Upper lobe of left lung (tissue), 6 donors: Measurements from ENCODE around the gene HSD11B1L. TPM values are rescaled to one million over a fixed set of nuclear protein-coding genes. Genes with fewer than 3 reads are reported as not detected.
A peak's percentile ranks its signal among the peaks of the same experiment; 100 is the strongest.

ENCODE experiments used
- ATAC-seq, 2 donors: fragments of 200-7000 bp; cut with Tn5 transposase; one replicate each; pipeline ENCODE4 v1.9.1; 2022; ENCODE audit warnings: mild to moderate bottlenecking in 2 of 2, moderate library complexity in 2 of 2; ENCODE audit not compliant: low FRiP score in 2 of 2
- DNase-seq, 2 donors: peaks; one replicate each; pipeline ENCODE4 v3.0.0-alpha.2; 2019 to 2020
- H3K27ac ChIP-seq, 4 donors: fragments of 200-600 bp; sonication (generic); one replicate each; pipeline ENCODE4 v1.5.1; 2016 to 2019
- H3K27me3 ChIP-seq, 4 donors: fragments of 200-600 bp; sonication (generic); one replicate each; pipeline ENCODE4 v1.5.1; 2017 to 2019
- H3K36me3 ChIP-seq, 4 donors: fragments of 200-600 bp; sonication (generic); one replicate each; pipeline ENCODE4 v1.5.1; 2016 to 2019
- H3K4me1 ChIP-seq, 4 donors: fragments of 200-600 bp; sonication (generic); one replicate each; pipeline ENCODE4 v1.5.1; 2018 to 2019
- H3K4me3 ChIP-seq, 4 donors: fragments of 200-600 bp; sonication (generic); one replicate each; pipeline ENCODE4 v1.5.1; 2017 to 2019; ENCODE audit warnings: mild to moderate bottlenecking in 2 of 4, moderate library complexity in 1 of 4
- H3K9me3 ChIP-seq, 4 donors: fragments of 200-600 bp; sonication (generic); one replicate each; pipeline ENCODE4 v1.5.1; 2018 to 2019
- EP300 ChIP-seq, 4 donors: sonication (generic); formaldehyde crosslinking; IDR thresholded peaks; one replicate each; pipeline ENCODE4 v1.5.1; 2017; ENCODE audit warnings: antibody characterized with exemption in 4 of 4, control low read depth in 2 of 4
- POLR2A ChIP-seq, 4 donors: fragments of 450-650 bp; IDR thresholded peaks; one replicate each; pipeline ENCODE4 v1.5.1; 2016 to 2017; ENCODE audit warnings: antibody characterized with exemption in 4 of 4, mild to moderate bottlenecking in 2 of 4
- POLR2AphosphoS5 ChIP-seq, 2 donors: sonication (generic); formaldehyde crosslinking; IDR thresholded peaks; one replicate each; pipeline ENCODE4 v1.5.1; 2017; ENCODE audit warnings: antibody characterized with exemption in 2 of 2
- WGBS, 2 donors: methylation state at CpG; one replicate each; pipeline ENCODE4 v1.1.5; 2017 to 2018; 5-methylcytosine and 5-hydroxymethylcytosine counted together
- total RNA-seq, 6 donors: library from RNA; depleted of rRNA in 4 of 6; stranded (reverse); fragments of >200 nt in 4 of 6; gene quantifications; one replicate each; pipeline versions ENCODE4 v1.1.0 to v1.2.1, GENCODE V29; 2016 to 2021
- TF ChIP-seq, protein P1 (sequence below), 6 experiments: fragments of 450-650 bp in 4 of 6; fragments of 200-600 bp in 2 of 6; sonication (generic) in 2 of 6; IDR thresholded peaks; one replicate each; pipeline ENCODE4 v1.5.1; 2016 to 2019; ENCODE audit warnings: antibody characterized with exemption in 6 of 6
- donor health status: DM: no; HTN: no; CAD: no; lungs with moderate emphysema.
- donor health status: DM: no; HTN: yes; CAD: no; lungs with severe emphysema.

The HSD11B1L gene
- total RNA-seq, 6 donors from 2014 or later, result 4.5 to 26.5 (median 16.7) TPM

- Histone ChIP-seq H3K36me3 (no peaks in the 10 kb centered on the region), H3K4me3 (no peak overlapping the region), H3K27ac (no peak overlapping the region), H3K4me1 (peaks cover 24 to 34% (median 30%) of the 10 kb centered on the region in 4 donors), H3K9me3 (no peaks in the 10 kb centered on the region), H3K27me3 (no peaks in the 10 kb centered on the region)
- ATAC-seq (no peak), DNase-seq (no peak)
- TF ChIP-seq, protein P1, sequence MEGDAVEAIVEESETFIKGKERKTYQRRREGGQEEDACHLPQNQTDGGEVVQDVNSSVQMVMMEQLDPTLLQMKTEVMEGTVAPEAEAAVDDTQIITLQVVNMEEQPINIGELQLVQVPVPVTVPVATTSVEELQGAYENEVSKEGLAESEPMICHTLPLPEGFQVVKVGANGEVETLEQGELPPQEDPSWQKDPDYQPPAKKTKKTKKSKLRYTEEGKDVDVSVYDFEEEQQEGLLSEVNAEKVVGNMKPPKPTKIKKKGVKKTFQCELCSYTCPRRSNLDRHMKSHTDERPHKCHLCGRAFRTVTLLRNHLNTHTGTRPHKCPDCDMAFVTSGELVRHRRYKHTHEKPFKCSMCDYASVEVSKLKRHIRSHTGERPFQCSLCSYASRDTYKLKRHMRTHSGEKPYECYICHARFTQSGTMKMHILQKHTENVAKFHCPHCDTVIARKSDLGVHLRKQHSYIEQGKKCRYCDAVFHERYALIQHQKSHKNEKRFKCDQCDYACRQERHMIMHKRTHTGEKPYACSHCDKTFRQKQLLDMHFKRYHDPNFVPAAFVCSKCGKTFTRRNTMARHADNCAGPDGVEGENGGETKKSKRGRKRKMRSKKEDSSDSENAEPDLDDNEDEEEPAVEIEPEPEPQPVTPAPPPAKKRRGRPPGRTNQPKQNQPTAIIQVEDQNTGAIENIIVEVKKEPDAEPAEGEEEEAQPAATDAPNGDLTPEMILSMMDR (IDR thresholded peaks at IDR 0.05), result no peak
- TF ChIP-seq EP300 (IDR thresholded peaks at IDR 0.05) (no peak), POLR2A (IDR thresholded peaks at IDR 0.05) (no peak), POLR2AphosphoS5 (IDR thresholded peaks at IDR 0.05) (no peak)
- 92 to 98% methylated on average over 10 of the region's 10 CpGs for WGBS, 2 donors
Measured at GRCh38 chr19:5683177-5683886, 2.5 kb downstream of the HSD11B1L start.

DNA sequence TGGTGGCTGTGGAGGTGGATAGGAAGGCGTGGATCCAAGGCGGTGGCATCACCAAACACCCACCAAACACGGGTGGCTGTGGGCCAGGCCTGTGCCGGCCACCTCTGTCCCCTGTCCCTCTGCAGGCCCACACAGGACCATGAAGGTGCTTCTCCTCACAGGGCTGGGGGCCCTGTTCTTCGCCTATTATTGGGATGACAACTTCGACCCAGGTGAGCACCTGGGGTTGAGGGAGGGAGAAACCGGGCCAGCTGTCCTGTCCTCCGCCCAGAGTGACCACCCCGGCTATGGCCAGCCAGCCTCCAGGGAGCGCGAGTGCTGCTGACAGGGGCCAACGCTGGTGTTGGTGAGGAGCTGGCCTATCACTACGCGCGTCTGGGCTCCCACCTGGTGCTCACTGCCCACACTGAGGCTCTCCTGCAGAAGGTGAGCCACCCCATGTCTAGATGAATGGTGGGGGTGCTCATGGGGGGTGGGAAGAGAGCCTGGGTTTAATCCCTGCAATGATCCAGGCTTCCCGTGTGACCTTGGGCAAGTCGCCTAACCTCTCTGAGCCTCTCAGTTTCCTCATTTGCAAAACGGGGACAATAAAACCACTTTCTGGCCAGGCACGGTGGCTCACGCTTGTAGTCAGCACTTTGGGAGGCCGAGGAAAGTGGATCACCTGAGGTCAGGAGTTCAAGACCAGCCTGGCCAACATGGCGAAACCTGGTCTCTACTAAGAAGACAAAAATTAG is 4.0 kb downstream of the HSD11B1L start:
- WGBS, 2 donors, result 91 to 96% methylated on average over 14 to 17 of the region's 22 CpGs

DNA sequence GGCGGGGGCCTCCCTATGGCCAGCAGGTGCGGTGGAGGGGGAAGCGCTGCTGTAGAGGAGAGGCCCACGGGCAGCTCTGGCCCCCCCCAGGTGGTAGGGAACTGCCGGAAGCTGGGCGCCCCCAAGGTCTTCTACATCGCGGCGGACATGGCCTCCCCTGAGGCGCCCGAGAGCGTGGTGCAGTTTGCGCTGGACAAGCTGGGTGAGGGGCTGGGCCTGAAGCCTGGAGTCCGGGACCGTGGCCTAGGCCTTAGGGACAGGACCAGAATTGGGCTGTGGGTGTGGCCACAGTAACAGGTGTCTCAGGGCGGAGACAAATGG is 5.5 kb downstream of the HSD11B1L start:
- Histone ChIP-seq H3K9me3 (no peaks in the 10 kb centered on the region), H3K27me3 (no peaks in the 10 kb centered on the region), H3K27ac (peak overlapping the region; percentile 78 to 83 (median 80)), H3K4me3 (peak overlapping the region in 3 of 4 donors; percentile 50 to 72 (median 67)), H3K4me1 (peaks cover 14 to 31% (median 22%) of the 10 kb centered on the region in 4 donors), H3K36me3 (no peaks in the 10 kb centered on the region)
- TF ChIP-seq POLR2AphosphoS5 (IDR thresholded peaks at IDR 0.05), result no peak
- TF ChIP-seq EP300 (IDR thresholded peaks at IDR 0.05), result no peak
- TF ChIP-seq, protein P1 (IDR thresholded peaks at IDR 0.05), result no peak
- no peak for TF ChIP-seq POLR2A (IDR thresholded peaks at IDR 0.05)
- ATAC-seq (no peak), DNase-seq (no peak)
- 25 to 32% methylated on average over 12 to 16 of the region's 16 CpGs for WGBS, 2 donors

More for the DNA sequence above, 4.0 kb downstream of the HSD11B1L start:
- TF ChIP-seq, protein P1 (IDR thresholded peaks at IDR 0.05), result no peak
- TF ChIP-seq POLR2A (IDR thresholded peaks at IDR 0.05), result no peak
- no peak for TF ChIP-seq POLR2AphosphoS5 (IDR thresholded peaks at IDR 0.05)
- no peak for TF ChIP-seq EP300 (IDR thresholded peaks at IDR 0.05)
- H3K4me1 ChIP-seq, result peaks cover 18 to 28% (median 22%) of the 10 kb centered on the region in 4 donors
- DNase-seq, result peak in 1 of 2 donors; percentile 63
- no peak for ATAC-seq
- no peaks in the 10 kb centered on the region for H3K36me3 ChIP-seq
- H3K4me3 ChIP-seq, result no peak overlapping the region
- H3K27ac ChIP-seq, result no peak overlapping the region
- H3K27me3 ChIP-seq, result no peaks in the 10 kb centered on the region
- no peaks in the 10 kb centered on the region for H3K9me3 ChIP-seq

DNA sequence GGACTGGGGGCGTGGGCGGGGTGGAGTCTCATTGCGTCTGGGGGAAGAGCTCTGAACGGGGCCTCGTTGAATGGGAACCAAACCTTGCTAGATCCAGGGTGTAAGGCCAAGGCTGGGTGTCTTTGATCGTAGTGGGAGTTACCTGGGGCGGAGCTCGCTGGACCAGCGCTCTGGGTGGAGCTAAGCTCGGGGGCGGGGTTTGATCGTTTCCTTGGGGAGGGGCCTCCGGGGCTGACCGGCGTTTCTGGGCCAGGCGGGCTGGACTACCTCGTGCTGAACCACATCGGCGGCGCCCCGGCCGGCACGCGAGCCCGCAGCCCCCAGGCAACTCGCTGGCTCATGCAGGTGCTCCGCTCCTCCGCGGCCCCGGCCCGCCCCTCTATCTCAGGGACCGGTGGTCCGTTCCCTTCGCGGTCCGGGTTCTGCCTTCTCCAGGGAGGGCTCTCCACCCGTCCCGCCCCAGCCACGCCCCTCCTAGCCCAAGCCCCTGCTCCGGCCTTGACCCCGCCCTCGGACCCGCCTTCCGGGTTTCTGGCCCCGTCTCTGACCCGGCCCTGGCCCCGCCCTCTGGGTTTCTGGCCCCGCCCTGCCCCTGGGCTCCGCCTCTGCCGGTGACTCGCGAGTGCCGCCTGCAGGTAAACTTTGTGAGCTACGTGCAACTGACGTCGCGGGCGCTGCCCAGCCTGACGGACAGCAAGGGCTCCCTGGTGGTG is 6.0 kb downstream of the HSD11B1L start:
- H3K4me3 ChIP-seq, result peak overlapping the region; percentile 50 to 72 (median 63)
- no peaks in the 10 kb centered on the region for H3K9me3 ChIP-seq
- H3K27ac ChIP-seq, result peak overlapping the region; percentile 78 to 83 (median 80)
- 2 to 5% methylated on average over 11 to 41 of the region's 59 CpGs for WGBS, 2 donors
- ATAC-seq (peak; percentile 94), DNase-seq (peak; percentile 99 to 100)
- TF ChIP-seq, protein P1 (IDR thresholded peaks at IDR 0.05), result peak; percentile 71 to 95 (median 90)
- no peak for TF ChIP-seq EP300 (IDR thresholded peaks at IDR 0.05)
- TF ChIP-seq POLR2A (IDR thresholded peaks at IDR 0.05), result peak in 1 of 4 donors; percentile 11
- TF ChIP-seq POLR2AphosphoS5 (IDR thresholded peaks at IDR 0.05), result peak in 1 of 2 donors; percentile 22
- peaks cover under 1 to 4% (median 2%) of the 10 kb centered on the region in 4 donors for H3K36me3 ChIP-seq
- no peaks in the 10 kb centered on the region for H3K27me3 ChIP-seq
- peaks cover 16 to 34% (median 24%) of the 10 kb centered on the region in 4 donors for H3K4me1 ChIP-seq
